SU-DHL-6 (cell line): ENCODE results near the gene ATN1.

Experiments used
- H2AFZ ChIP-seq: fragments of 200-600 bp; sonication (generic); 2 replicates; pipeline ENCODE4 v1.6.1; 2014; ENCODE audit warnings: low read depth, mild to moderate bottlenecking, moderate library complexity, mixed read lengths, antibody characterized with exemption, low read length; ENCODE audit not compliant: severe bottlenecking
- H3F3A ChIP-seq: fragments of 200-600 bp; shearing (Covaris generic); 2 replicates; pipeline ENCODE4 v1.6.0; 2016; ENCODE audit warnings: antibody characterized with exemption, mild to moderate bottlenecking; ENCODE audit not compliant: insufficient read depth
- H3K27ac ChIP-seq: fragments of 200-600 bp; sonication (generic); 2 replicates; pipeline ENCODE4 v1.5.1; 2016; ENCODE audit warnings: low read depth, mild to moderate bottlenecking, low read length, moderate library complexity, mixed read lengths
- H3K27me3 ChIP-seq: fragments of 200-600 bp; sonication (generic), shearing (Covaris generic); 2 replicates; pipeline ENCODE4 v1.6.0; 2014; ENCODE audit warnings: mild to moderate bottlenecking, low read length
- H3K36me3 ChIP-seq: fragments of 200-600 bp; sonication (generic); 2 replicates; pipeline ENCODE4 v1.6.1; 2014; ENCODE audit warnings: mild to moderate bottlenecking, low read length, mixed read lengths
- H3K4me2 ChIP-seq: fragments of 300-600, 200-600 bp; shearing (Covaris generic), sonication (generic); 2 replicates; pipeline ENCODE4 v1.6.0; 2014; ENCODE audit warnings: low read length, low read depth, mild to moderate bottlenecking; ENCODE audit not compliant: poor library complexity, severe bottlenecking
- H3K4me3 ChIP-seq: fragments of 200-600 bp; sonication (generic); 2 replicates; pipeline ENCODE4 v1.5.1; 2014; ENCODE audit warnings: antibody characterized with exemption, low read length, mild to moderate bottlenecking, mixed read lengths; ENCODE audit not compliant: insufficient read depth, poor library complexity, severe bottlenecking
- H3K79me2 ChIP-seq: fragments of 200-600 bp; sonication (generic); 2 replicates; pipeline ENCODE4 v1.6.1; 2014; ENCODE audit warnings: mild to moderate bottlenecking, low read length, moderate library complexity; ENCODE audit not compliant: insufficient read depth
- H3K9ac ChIP-seq: fragments of 200-600 bp; sonication (generic); 2 replicates; pipeline ENCODE4 v1.7.0; 2014; ENCODE audit warnings: mild to moderate bottlenecking, low read length
- H3K9me2 ChIP-seq: fragments of 200-600 bp; sonication (generic); replicated peaks from 2 replicates; pipeline ENCODE4 v1.6.1; 2014; ENCODE audit warnings: low read length; ENCODE audit not compliant: insufficient read depth
- H3K9me3 ChIP-seq: fragments of 200-600 bp; sonication (generic); 2 replicates; pipeline ENCODE4 v1.6.1; 2014; ENCODE audit warnings: low read length, mixed read lengths; ENCODE audit not compliant: insufficient read depth
- H4K20me1 ChIP-seq: fragments of 200-600 bp; sonication (generic); 2 replicates; pipeline ENCODE4 v1.6.1; 2014; ENCODE audit warnings: low read depth, mild to moderate bottlenecking, antibody characterized with exemption, low read length, moderate library complexity, mixed read lengths
- CTCF ChIP-seq: fragments of 200-600 bp; sonication (generic); IDR thresholded peaks from one replicate; pipeline ENCODE4 v1.5.1; 2017; ENCODE audit warnings: antibody characterized with exemption, mild to moderate bottlenecking, low read length, moderate library complexity; ENCODE audit not compliant: insufficient read depth, poor library complexity, severe bottlenecking
- EZH2phosphoT487 ChIP-seq: fragments of 200-600 bp; sonication (generic), shearing (Covaris generic); conservative IDR thresholded peaks from 2 replicates; pipeline ENCODE4 v1.6.1; 2018; ENCODE audit warnings: mild to moderate bottlenecking, antibody characterized with exemption, low read length, moderate library complexity, mixed read lengths

Gene ATN1

DNA sequence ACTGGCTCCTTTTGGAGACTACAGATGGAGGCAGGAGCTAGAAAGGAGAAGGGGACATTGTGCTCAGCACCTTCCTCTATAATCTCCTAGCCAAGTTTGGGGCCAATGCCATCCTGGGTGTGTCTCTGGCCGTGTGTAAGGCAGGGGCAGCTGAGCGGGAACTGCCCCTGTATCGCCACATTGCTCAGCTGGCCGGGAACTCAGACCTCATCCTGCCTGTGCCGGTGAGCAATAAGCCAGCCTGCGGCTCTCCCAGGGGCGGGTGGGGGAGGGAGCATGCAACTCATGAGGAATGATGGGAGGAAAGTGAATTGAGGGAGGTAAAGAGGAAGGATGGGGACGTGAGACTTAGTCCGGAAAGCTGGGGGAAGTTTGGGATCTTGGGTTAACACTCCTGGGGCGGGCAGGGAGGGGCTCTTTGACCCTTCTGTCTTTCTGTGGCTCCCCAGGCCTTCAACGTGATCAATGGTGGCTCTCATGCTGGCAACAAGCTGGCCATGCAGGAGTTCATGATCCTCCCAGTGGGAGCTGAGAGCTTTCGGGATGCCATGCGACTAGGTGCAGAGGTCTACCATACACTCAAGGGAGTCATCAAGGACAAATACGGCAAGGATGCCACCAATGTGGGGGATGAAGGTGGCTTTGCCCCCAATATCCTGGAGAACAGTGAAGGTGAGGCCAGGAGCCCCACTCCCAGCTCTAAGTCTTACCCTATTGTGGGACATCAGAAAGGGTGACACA is 10.1 kb upstream of the ATN1 start:
- no peak for TF ChIP-seq EZH2phosphoT487
- TF ChIP-seq CTCF: no peak
- Histone ChIP-seq H3K9ac (no peak overlapping the region), H3K79me2 (no peaks in the 10 kb centered on the region), H3F3A (no peaks in the 10 kb centered on the region), H3K27ac (no peak overlapping the region), H3K9me2 (no peaks in the 10 kb centered on the region), H3K4me3 (no peak overlapping the region), H3K27me3 (no peaks in the 10 kb centered on the region), H3K9me3 (no peaks in the 10 kb centered on the region), H2AFZ (no peak overlapping the region), H4K20me1 (no peaks in the 10 kb centered on the region), H3K36me3 (no peaks in the 10 kb centered on the region), H3K4me2 (no peak overlapping the region)

GRCh38 chr12:6919588-6919987 is 8.2 kb upstream of the ATN1 start:
- TF ChIP-seq EZH2phosphoT487 (no peak), CTCF (no peak)
- H3K9me2 ChIP-seq: no peaks in the 10 kb centered on the region
- H3K36me3 ChIP-seq: no peaks in the 10 kb centered on the region
- no peaks in the 10 kb centered on the region for H3K79me2 ChIP-seq
- no peak overlapping the region for H3K9ac ChIP-seq
- no peak overlapping the region for H3K27ac ChIP-seq
- no peaks in the 10 kb centered on the region for H3K27me3 ChIP-seq
- H3K4me2 ChIP-seq: no peak overlapping the region
- H4K20me1 ChIP-seq: no peaks in the 10 kb centered on the region
- H3F3A ChIP-seq: no peaks in the 10 kb centered on the region
- H3K9me3 ChIP-seq: no peaks in the 10 kb centered on the region
- H3K4me3 ChIP-seq: no peak overlapping the region
- no peak overlapping the region for H2AFZ ChIP-seq

GRCh38 chr12:6921539-6921938 is 6.2 kb upstream of the ATN1 start:
- Histone ChIP-seq H3K4me2 (no peak overlapping the region), H3K36me3 (no peaks in the 10 kb centered on the region), H3F3A (no peaks in the 10 kb centered on the region)

More at GRCh38 chr12:6921539-6921938, 6.2 kb upstream of the ATN1 start:
- Histone ChIP-seq H3K4me3 (no peak overlapping the region), H3K79me2 (no peaks in the 10 kb centered on the region), H4K20me1 (no peaks in the 10 kb centered on the region), H3K9me2 (no peaks in the 10 kb centered on the region), H3K27me3 (no peaks in the 10 kb centered on the region), H3K9ac (no peak overlapping the region), H3K9me3 (no peaks in the 10 kb centered on the region), H2AFZ (no peak overlapping the region), H3K27ac (no peak overlapping the region)
- TF ChIP-seq EZH2phosphoT487: no peak
- TF ChIP-seq CTCF: no peak
